Activated CD4-positive, CD25-positive, alpha-beta regulatory T cell (primary cell): ENCODE data around the gene IFIT1.
"Not testable (repeated sequence)": the region's sequence is repeated elsewhere in the genome, so short reads cannot be mapped to it uniquely, and the experiment has no call there.

ENCODE experiments used
- DNase-seq, 4 experiments: peaks; one replicate each; lab custom pipeline; 2025; lab: John Stamatoyannopoulos, UW

IFIT1 gene

DNA sequence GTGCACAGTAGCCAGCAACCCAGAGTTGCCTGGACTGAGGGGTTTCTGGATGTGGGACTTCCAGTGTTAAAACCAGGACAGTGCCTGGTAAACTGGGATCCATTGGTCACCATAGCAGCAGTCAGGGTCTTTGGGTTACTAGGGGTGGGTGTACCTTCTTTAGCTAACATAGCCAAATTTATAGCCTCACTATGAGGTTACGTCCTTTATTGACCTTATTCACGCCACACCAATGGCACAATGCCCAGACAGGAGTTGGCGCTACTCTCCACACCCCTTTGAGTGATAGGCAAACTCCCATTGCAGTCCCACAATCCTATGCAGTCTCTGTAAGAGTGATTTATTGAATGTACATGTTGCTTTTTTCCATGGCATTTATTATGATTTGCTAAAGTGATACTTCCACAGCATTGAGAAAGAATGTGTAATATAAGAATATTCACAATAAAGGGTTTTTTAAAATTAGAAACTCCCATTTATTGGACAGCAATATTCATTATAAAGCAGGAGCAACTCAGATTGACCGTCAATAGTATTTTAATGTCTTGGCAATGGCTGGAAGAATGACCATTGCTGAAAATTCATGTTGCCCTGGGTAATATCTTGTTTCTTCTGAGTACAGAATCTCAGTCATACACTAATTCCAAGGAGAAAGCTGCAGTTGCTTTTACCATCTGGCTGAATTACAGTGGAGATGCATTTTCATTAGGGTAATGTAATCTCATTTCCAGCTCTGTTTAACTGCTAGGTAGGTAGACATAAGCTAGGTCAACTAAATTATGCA, 48.0 kb downstream of the IFIT1 start:
- no peak for DNase-seq

- no peak for DNase-seq
Measured at GRCh38 chr10:89442289-89442688, 49.9 kb downstream of the IFIT1 start.

DNA sequence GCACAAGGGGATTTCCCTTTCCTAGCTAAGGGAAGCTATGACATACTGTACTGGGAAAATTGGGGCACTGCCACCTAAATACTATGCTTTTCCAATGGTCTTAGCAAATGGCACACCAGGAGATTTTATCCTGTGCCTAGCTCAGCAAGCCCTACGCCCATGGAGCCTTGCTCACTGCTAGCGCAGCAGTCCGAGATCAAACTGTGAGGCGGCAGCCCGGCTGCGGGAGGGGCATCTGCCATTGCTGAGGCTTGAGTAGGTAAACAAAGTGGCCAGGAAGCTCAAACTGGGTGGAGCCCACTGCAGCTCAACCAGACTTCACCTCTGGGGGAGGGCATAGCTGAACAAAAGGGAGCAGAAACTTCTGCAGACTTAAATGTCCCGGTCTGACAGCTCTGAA, 52.4 kb downstream of the IFIT1 start:
- not testable (repeated sequence) for DNase-seq

- no peak for DNase-seq
Measured at GRCh38 chr10:89450901-89451300, 58.5 kb downstream of the IFIT1 start.

- no peak for DNase-seq
Measured at GRCh38 chr10:89452193-89452592, 59.8 kb downstream of the IFIT1 start.

GRCh38 chr10:89454561-89455347, 62.3 kb downstream of the IFIT1 start:
- DNase-seq, result no peak
